Fibroblast of the aortic adventitia (primary cell): ENCODE measurements around the gene LRRC3. TPM values are rescaled to one million over a fixed set of nuclear protein-coding genes. Genes with fewer than 3 reads are reported as not detected.
"Not testable (repeated sequence)": the region's sequence is repeated elsewhere in the genome, so short reads cannot be mapped to it uniquely, and the experiment has no call there.

ENCODE experiments used
- DNase-seq: peaks from one replicate; pipeline ENCODE4 v3.0.0-alpha.2; 2010; ENCODE audit warnings: low read depth
- H3K4me3 ChIP-seq: 2 replicates; pipeline ENCODE4 v1.5.1; 2011; ENCODE audit warnings: low read depth, mild to moderate bottlenecking, control low read depth, low read length, moderate library complexity
- CTCF ChIP-seq: IDR thresholded peaks from 2 replicates; pipeline ENCODE4 v1.5.1; 2011; ENCODE audit warnings: mild to moderate bottlenecking, low read length, control low read depth, inconsistent platforms; ENCODE audit not compliant: insufficient read depth
- total RNA-seq: library from RNA; depleted of rRNA; stranded (reverse); fragments of >200 nt; gene quantifications from 2 replicates; pipeline ENCODE4 v1.2.3, GENCODE V29; 2012; ENCODE audit warnings: low replicate concordance

The LRRC3 gene
- total RNA-seq, 1 donor = 0.45 TPM

- no peak overlapping the region for H3K4me3 ChIP-seq
- no peak for DNase-seq
- TF ChIP-seq CTCF = no peak
These were observed 47.1 kb downstream of the LRRC3 start for GRCh38 chr21:44502171-44502958.

- not testable (repeated sequence) for DNase-seq, H3K4me3 ChIP-seq
These were observed 47.9 kb downstream of the LRRC3 start for GRCh38 chr21:44503006-44503889.

- TF ChIP-seq CTCF = no peak
- DNase-seq = no peak
- no peak overlapping the region for H3K4me3 ChIP-seq
These were observed 48.6 kb downstream of the LRRC3 start for GRCh38 chr21:44503901-44504399.

GRCh38 chr21:44505673-44506278, 50.5 kb downstream of the LRRC3 start:
- no peak for TF ChIP-seq CTCF
- no peak for DNase-seq

GRCh38 chr21:44506279-44507255, 51.3 kb downstream of the LRRC3 start:
- no peak for TF ChIP-seq CTCF
- DNase-seq = no peak
- no peak overlapping the region for H3K4me3 ChIP-seq

More at GRCh38 chr21:44505673-44506278, 50.5 kb downstream of the LRRC3 start:
- no peak overlapping the region for H3K4me3 ChIP-seq

GRCh38 chr21:44507673-44508425, 52.5 kb downstream of the LRRC3 start:
- TF ChIP-seq CTCF = no peak

More at GRCh38 chr21:44507673-44508425, 52.5 kb downstream of the LRRC3 start:
- DNase-seq = no peak
- no peak overlapping the region for H3K4me3 ChIP-seq
